K562 (cell line): ENCODE data around the gene POLR2M.

Experiments used
- E2F4 ChIP-seq: sonication (generic); formaldehyde crosslinking; IDR thresholded peaks from 2 replicates; pipeline ENCODE4 v1.8.0; 2022; ENCODE audit warnings: mild to moderate bottlenecking, low read depth, missing genetic modification reagents
- FOS ChIP-seq: IDR thresholded peaks from 3 replicates; pipeline ENCODE4 v1.6.1; 2011; ENCODE audit not compliant: insufficient read length; ENCODE audit errors: extremely low read depth
- JUND ChIP-seq, 2 experiments: IDR thresholded peaks; 2 replicates in 1 of 2; 3 replicates in 1 of 2; pipeline ENCODE4 v1.6.1; 2011; ENCODE audit warnings: borderline replicate concordance in 2 of 2, low read depth in 2 of 2, low read length in 2 of 2, improper control_type of control experiment in 1 of 2, missing biosample characterization in 1 of 2, missing genetic modification characterization in 1 of 2, missing genetic modification reagents in 1 of 2
- SMAD1 ChIP-seq: fragments of 150-350 bp; IDR thresholded peaks from 2 replicates; pipeline ENCODE4 v1.6.1; 2014; ENCODE audit warnings: low read length, low read depth; ENCODE audit not compliant: partially characterized antibody
- ZKSCAN8 ChIP-seq: fragments of 200-800 bp; sonication (Bioruptor generic); IDR thresholded peaks from 2 replicates; pipeline ENCODE4 v1.6.1; 2016; ENCODE audit warnings: missing genetic modification characterization, missing compliant biosample characterization
- TF ChIP-seq, protein P1 (sequence below): sonication (generic); formaldehyde crosslinking; IDR thresholded peaks from 2 replicates; pipeline ENCODE4 v1.8.1; 2023; ENCODE audit warnings: mild to moderate bottlenecking, missing genetic modification reagents

- TF ChIP-seq SMAD1 (no peak), FOS (no peak), E2F4 (CRISPR knock-in tag) (no peak), ZKSCAN8 (CRISPR knock-in tag) (no peak), JUND (IDR thresholded peaks at IDR 0.05; ENCODE audit: borderline replicate concordance, low read depth, low read length) (no peak), JUND (tag; IDR thresholded peaks at IDR 0.05; ENCODE audit: borderline replicate concordance, low read depth, low read length) (no peak)
- TF ChIP-seq, protein P1, sequence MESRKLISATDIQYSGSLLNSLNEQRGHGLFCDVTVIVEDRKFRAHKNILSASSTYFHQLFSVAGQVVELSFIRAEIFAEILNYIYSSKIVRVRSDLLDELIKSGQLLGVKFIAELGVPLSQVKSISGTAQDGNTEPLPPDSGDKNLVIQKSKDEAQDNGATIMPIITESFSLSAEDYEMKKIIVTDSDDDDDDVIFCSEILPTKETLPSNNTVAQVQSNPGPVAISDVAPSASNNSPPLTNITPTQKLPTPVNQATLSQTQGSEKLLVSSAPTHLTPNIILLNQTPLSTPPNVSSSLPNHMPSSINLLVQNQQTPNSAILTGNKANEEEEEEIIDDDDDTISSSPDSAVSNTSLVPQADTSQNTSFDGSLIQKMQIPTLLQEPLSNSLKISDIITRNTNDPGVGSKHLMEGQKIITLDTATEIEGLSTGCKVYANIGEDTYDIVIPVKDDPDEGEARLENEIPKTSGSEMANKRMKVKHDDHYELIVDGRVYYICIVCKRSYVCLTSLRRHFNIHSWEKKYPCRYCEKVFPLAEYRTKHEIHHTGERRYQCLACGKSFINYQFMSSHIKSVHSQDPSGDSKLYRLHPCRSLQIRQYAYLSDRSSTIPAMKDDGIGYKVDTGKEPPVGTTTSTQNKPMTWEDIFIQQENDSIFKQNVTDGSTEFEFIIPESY (CRISPR knock-in tag): no peak
Measured at GRCh38 chr15:57726411-57726810, 19.9 kb downstream of the POLR2M start.
